Astrocyte (in vitro differentiated cells and primary cell): ENCODE measurements around the gene CNTN5. TPM values are rescaled to one million over a fixed set of nuclear protein-coding genes. Genes with fewer than 3 reads are reported as not detected.

ENCODE experiments used
- DNase-seq: peaks from one replicate; pipeline ENCODE4 v3.0.0-alpha.2; 2010; ENCODE audit warnings: low read depth
- FAIRE-seq: peaks from 2 replicates; lab custom pipeline; 2011; peaks lifted over from hg19 to GRCh38; lab: Jason Lieb, UNC
- H2AFZ ChIP-seq: 2 replicates; pipeline ENCODE4 v1.6.0; 2012; ENCODE audit warnings: low read depth, low read length, inconsistent platforms
- H3K27ac ChIP-seq: 2 replicates; pipeline ENCODE4 v1.5.1; 2011; ENCODE audit warnings: low read depth, low read length, inconsistent platforms
- H3K27me3 ChIP-seq: 2 replicates; pipeline ENCODE4 v1.6.0; 2011; ENCODE audit warnings: low read length, inconsistent platforms; ENCODE audit not compliant: insufficient read depth
- H3K36me3 ChIP-seq: 2 replicates; pipeline ENCODE4 v1.5.1; 2011; ENCODE audit warnings: low read length, inconsistent platforms; ENCODE audit not compliant: insufficient read depth
- H3K4me1 ChIP-seq: 2 replicates; pipeline ENCODE4 v1.5.1; 2011; ENCODE audit warnings: low read length, inconsistent platforms; ENCODE audit not compliant: insufficient read depth
- H3K4me2 ChIP-seq: 2 replicates; pipeline ENCODE4 v1.6.0; 2012; ENCODE audit warnings: low read length, inconsistent platforms
- H3K4me3 ChIP-seq: 2 replicates; pipeline ENCODE4 v1.5.1; 2011; ENCODE audit warnings: low read depth, mild to moderate bottlenecking, low read length, inconsistent platforms; ENCODE audit not compliant: insufficient read depth
- H3K79me2 ChIP-seq: 2 replicates; pipeline ENCODE4 v1.6.0; 2012; ENCODE audit warnings: mild to moderate bottlenecking, low read length, inconsistent platforms; ENCODE audit not compliant: insufficient read depth
- H3K9ac ChIP-seq: 2 replicates; pipeline ENCODE4 v1.6.0; 2012; ENCODE audit warnings: mild to moderate bottlenecking, low read length, inconsistent platforms
- H3K9me3 ChIP-seq: 2 replicates; pipeline ENCODE4 v1.5.1; 2012; ENCODE audit warnings: low read depth, mild to moderate bottlenecking, low read length, inconsistent platforms; ENCODE audit not compliant: insufficient read depth
- H4K20me1 ChIP-seq: 2 replicates; pipeline ENCODE4 v1.6.0; 2012; ENCODE audit warnings: low read length, inconsistent platforms; ENCODE audit not compliant: insufficient read depth
- H3K27ac Mint-ChIP-seq: one replicate; pipeline ENCODE4 v1.8.0; 2021; ENCODE audit warnings: mild to moderate bottlenecking, mixed read lengths; ENCODE audit not compliant: unreplicated experiment
- H3K27me3 Mint-ChIP-seq: one replicate; pipeline ENCODE4 v1.8.0; 2021; ENCODE audit warnings: low read depth, mixed read lengths; ENCODE audit not compliant: unreplicated experiment
- H3K36me3 Mint-ChIP-seq: one replicate; pipeline ENCODE4 v1.8.0; 2021; ENCODE audit warnings: low read depth, mixed read lengths; ENCODE audit not compliant: unreplicated experiment
- H3K4me1 Mint-ChIP-seq: one replicate; pipeline ENCODE4 v1.8.0; 2021; ENCODE audit warnings: low read depth, mixed read lengths; ENCODE audit not compliant: unreplicated experiment
- H3K4me3 Mint-ChIP-seq: one replicate; pipeline ENCODE4 v1.8.0; 2021; ENCODE audit warnings: mild to moderate bottlenecking, moderate library complexity, mixed read lengths; ENCODE audit not compliant: unreplicated experiment
- H3K9me3 Mint-ChIP-seq: one replicate; pipeline ENCODE4 v1.8.0; 2021; ENCODE audit warnings: mild to moderate bottlenecking, mixed read lengths; ENCODE audit not compliant: unreplicated experiment
- CTCF ChIP-seq: IDR thresholded peaks from 2 replicates; pipeline ENCODE4 v1.5.1; 2011; ENCODE audit warnings: low read depth, mild to moderate bottlenecking, inconsistent platforms, low read length, moderate library complexity; ENCODE audit not compliant: insufficient read depth
- EZH2 ChIP-seq: IDR thresholded peaks from 2 replicates; pipeline ENCODE4 v1.6.1; 2012; ENCODE audit warnings: mild to moderate bottlenecking, low read length, inconsistent platforms; ENCODE audit not compliant: insufficient read depth
- total RNA-seq: library from RNA; stranded (reverse); gene quantifications from 2 replicates; pipeline ENCODE4 v1.2.1, GENCODE V29; 2021

Gene CNTN5
- total RNA-seq, 1 donor from 2014 or later, result 1.1 TPM

GRCh38 chr11:99268886-99269285 lies 248.1 kb downstream of the CNTN5 start:
- no peak overlapping the region for H3K9ac ChIP-seq
- H3K9me3 ChIP-seq, result no peaks in the 10 kb centered on the region
- H3K4me2 ChIP-seq, result no peak overlapping the region
- no peaks in the 10 kb centered on the region for H3K4me1 Mint-ChIP-seq
- no peaks in the 10 kb centered on the region for H3K27me3 ChIP-seq
- no peak for TF ChIP-seq CTCF
- H2AFZ ChIP-seq, result no peak overlapping the region
- H3K79me2 ChIP-seq, result no peaks in the 10 kb centered on the region
- DNase-seq, result no peak
- no peak overlapping the region for H3K27ac Mint-ChIP-seq
- no peaks in the 10 kb centered on the region for H3K27me3 Mint-ChIP-seq
- H3K4me3 ChIP-seq, result no peak overlapping the region
- no peak overlapping the region for H3K4me3 Mint-ChIP-seq
- H3K36me3 ChIP-seq, result no peaks in the 10 kb centered on the region
- no peaks in the 10 kb centered on the region for H3K9me3 Mint-ChIP-seq
- no peak overlapping the region for H3K27ac ChIP-seq
- no peaks in the 10 kb centered on the region for H4K20me1 ChIP-seq
- FAIRE-seq, result no peak
- H3K36me3 Mint-ChIP-seq, result no peaks in the 10 kb centered on the region
- no peaks in the 10 kb centered on the region for H3K4me1 ChIP-seq

GRCh38 chr11:99271527-99271926 lies 250.8 kb downstream of the CNTN5 start:
- no peak overlapping the region for H3K9ac ChIP-seq
- H3K4me1 Mint-ChIP-seq, result no peaks in the 10 kb centered on the region
- H3K4me3 ChIP-seq, result no peak overlapping the region
- H3K27me3 ChIP-seq, result no peaks in the 10 kb centered on the region
- H3K9me3 Mint-ChIP-seq, result no peaks in the 10 kb centered on the region
- no peaks in the 10 kb centered on the region for H3K9me3 ChIP-seq
- H2AFZ ChIP-seq, result no peak overlapping the region
- FAIRE-seq (no peak), DNase-seq (no peak)
- H3K27ac ChIP-seq, result no peak overlapping the region
- no peaks in the 10 kb centered on the region for H3K79me2 ChIP-seq
- no peak for TF ChIP-seq EZH2
- TF ChIP-seq CTCF, result no peak
- H3K27ac Mint-ChIP-seq, result no peak overlapping the region
- H3K4me1 ChIP-seq, result no peaks in the 10 kb centered on the region
- H3K36me3 ChIP-seq, result no peaks in the 10 kb centered on the region
- H3K4me2 ChIP-seq, result no peak overlapping the region
- H3K27me3 Mint-ChIP-seq, result no peaks in the 10 kb centered on the region
- H3K4me3 Mint-ChIP-seq, result no peak overlapping the region
- no peaks in the 10 kb centered on the region for H4K20me1 ChIP-seq
- H3K36me3 Mint-ChIP-seq, result no peaks in the 10 kb centered on the region

- Histone ChIP-seq H3K4me2 (no peak overlapping the region), H3K79me2 (no peaks in the 10 kb centered on the region), H3K9me3 (no peaks in the 10 kb centered on the region), H3K36me3 (no peaks in the 10 kb centered on the region), H4K20me1 (no peaks in the 10 kb centered on the region), H3K4me3 (no peak overlapping the region), H3K9ac (no peak overlapping the region), H3K27me3 (no peaks in the 10 kb centered on the region), H3K4me1 (no peaks in the 10 kb centered on the region), H2AFZ (no peak overlapping the region), H3K27ac (no peak overlapping the region)
- Mint-ChIP-seq H3K27ac (no peak overlapping the region), H3K4me3 (no peak overlapping the region), H3K4me1 (no peaks in the 10 kb centered on the region), H3K36me3 (no peaks in the 10 kb centered on the region), H3K27me3 (no peaks in the 10 kb centered on the region), H3K9me3 (no peaks in the 10 kb centered on the region)
- FAIRE-seq (no peak), DNase-seq (no peak)
- TF ChIP-seq EZH2, result no peak
- TF ChIP-seq CTCF, result no peak
These were observed 254.8 kb downstream of the CNTN5 start for GRCh38 chr11:99275521-99275920.
